ENCODE data around the gene SDHAF4.
A peak's percentile ranks its signal among the peaks of the same experiment; 100 is the strongest.
"Not testable (repeated sequence)": the region's sequence is repeated elsewhere in the genome, so short reads cannot be mapped to it uniquely, and the experiment has no call there.

Gene SDHAF4

GRCh38 chr6:70566751-70567382 lies at the start of gene SDHAF4:
TSS of gene SDHAF4 (plus strand) at chr6:70566930. CDS start at chr6:70566941, 11 bp downstream.
- peak; percentile 69 for DNase-seq

DNA sequence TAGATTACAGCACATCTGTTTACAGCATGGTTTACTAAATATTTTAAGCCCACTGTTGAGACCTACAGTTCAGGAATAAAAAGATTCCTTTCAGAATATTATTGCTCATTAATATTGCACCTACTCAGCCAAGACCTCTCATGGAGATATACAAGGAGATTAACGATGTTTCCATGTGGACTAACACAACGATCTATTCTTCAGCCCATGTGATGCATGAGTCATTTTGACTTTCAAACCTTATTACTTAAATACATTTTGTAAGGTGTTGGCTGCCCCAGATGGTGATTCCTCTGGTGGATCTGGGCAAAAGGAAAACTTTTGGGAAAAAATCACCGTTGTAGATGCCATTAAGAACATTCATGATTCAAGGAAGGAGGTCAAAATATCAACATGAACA lies 48.0 kb upstream of the SDHAF4 start:
- DNase-seq = no peak

- no peak for DNase-seq
Observed at GRCh38 chr6:70520575-70520974, 46.2 kb upstream of the SDHAF4 start.

- no peak for DNase-seq
Observed at GRCh38 chr6:70524721-70525286, 41.9 kb upstream of the SDHAF4 start.

GRCh38 chr6:70527071-70527737 lies 39.5 kb upstream of the SDHAF4 start:
- no peak for DNase-seq

DNA sequence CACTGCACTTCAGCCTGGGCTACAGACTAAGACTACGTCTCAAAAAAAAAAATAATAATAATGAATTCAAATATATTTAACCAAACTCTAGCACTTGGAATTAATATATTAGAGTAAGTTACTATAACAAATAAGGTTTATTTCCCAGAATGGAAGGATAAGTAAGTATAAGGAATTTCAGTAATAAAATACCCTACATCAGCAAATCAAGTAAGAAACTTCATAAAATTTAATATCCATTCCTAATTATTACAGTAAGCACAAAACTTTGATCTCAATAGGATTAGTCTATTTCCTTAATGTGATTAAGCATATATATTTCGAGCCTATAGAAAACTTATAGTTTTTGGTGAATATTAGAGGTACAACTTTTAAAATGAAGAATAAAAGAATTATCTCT lies 36.7 kb upstream of the SDHAF4 start:
- DNase-seq = no peak

GRCh38 chr6:70531133-70531532 lies 35.6 kb upstream of the SDHAF4 start:
- no peak for DNase-seq

DNA sequence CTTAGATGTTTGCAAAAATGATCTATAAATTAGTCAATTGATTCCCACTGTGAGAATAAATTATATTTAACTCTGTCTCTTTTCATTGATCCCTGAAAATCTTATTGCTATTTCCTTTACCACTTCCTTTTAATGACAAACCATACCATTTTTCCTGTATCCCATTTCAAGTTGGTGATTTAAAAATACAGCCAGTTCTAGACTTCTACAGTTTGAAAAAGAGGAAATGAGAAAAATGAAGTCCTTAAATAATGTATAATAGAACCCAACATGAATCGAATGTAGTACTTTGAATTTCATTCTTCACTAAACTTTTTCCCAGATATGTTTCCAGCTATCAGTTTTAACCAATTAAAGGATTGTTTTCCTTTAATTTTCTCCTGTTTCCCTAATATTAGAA lies 29.5 kb upstream of the SDHAF4 start:
- DNase-seq = no peak

DNA sequence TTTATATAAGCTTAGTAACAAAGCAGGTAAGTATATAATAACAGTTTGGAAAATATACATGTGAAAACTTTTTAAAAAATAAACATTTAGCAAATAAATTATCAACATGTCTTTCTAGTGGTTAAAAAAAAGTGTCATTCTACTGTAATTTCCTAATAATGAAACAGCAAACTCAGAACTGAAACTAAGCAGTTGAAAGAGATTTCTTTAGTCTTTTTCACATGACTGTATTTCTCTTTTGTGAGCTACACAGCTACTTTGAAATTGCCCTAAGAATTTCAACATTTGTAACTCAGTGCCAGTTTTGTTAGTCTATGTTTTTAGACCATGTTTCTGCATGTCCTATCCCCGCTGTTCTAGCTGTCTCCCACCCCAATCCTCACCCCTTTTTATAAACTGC lies 28.4 kb upstream of the SDHAF4 start:
- no peak for DNase-seq

DNA sequence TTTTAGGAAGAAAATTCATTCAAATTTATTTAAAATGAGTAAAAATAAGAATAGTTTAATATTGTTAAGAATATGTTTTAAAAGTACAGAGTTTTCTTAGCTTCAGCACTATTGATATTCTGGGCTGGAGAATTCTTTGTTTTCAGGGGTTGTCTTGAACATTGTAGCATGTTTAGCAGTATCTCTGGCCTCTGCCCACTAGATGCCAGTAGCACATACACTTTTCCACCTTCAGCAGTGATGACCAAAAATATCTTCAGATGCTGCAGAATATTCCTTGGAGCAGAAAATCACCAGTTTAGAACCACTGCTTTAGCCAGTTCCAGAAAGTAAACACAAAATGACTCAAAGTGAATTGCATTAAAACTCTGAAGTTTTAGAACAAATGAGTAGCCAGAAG lies 19.4 kb upstream of the SDHAF4 start:
- DNase-seq = no peak

DNA sequence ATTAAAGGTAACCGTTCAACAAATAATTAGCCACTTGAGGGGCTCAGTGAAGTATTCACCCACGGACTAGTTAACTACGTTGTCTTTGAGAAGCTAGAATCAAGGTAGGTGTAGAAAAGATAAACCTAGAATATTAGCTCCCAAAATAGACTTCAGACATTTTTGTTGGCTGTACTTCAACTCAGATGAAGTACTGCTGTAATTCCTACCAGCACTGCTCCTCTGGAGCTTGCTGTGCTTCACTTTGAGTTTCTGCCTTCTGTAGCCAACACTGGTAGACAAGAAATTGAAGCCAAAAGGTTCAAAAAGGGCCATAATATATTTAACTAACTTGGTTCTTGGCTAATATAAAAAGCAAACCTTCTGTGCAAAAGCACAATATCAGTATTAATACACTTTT lies 18.8 kb upstream of the SDHAF4 start:
- no peak for DNase-seq

DNA sequence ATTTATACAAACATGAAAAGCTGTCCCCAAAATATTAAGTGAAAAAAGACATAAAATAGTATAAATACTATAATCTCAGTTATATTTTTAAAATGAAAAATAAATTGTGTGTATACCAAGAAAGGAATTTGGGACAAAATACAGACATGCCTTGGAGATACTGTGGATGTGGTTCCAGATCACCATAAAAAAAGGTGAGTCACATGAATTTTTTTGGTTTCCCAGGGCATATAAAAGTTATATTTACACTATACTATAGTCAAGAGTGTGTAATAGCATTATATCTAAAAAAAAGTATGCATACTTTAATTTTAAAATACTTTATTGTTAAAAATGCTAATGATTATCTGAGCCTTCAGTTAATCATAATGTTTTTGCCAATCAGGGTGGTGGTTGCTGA lies 17.4 kb upstream of the SDHAF4 start:
- no peak for DNase-seq

GRCh38 chr6:70551566-70551965 lies 15.2 kb upstream of the SDHAF4 start:
- DNase-seq = no peak

GRCh38 chr6:70552286-70552940 lies 14.3 kb upstream of the SDHAF4 start:
- not testable (repeated sequence) for DNase-seq

DNA sequence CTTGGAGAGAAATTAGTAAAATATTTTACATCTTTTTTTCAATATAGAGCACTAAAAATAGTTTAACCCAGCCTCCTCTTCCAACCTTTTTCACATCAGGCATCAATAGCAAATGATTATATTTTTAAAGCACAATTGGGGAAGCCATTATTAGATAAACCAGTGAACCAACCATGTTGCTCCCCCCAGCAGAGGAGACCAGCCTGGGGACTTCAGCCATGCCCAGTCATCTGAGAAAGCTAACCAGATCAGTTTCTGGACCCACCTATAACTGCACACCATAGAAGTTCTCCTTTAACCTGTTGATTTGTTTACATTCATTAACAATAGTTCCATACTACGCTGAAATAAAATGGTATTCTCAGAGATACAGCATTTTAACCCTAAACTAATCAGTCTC lies 13.8 kb upstream of the SDHAF4 start:
- no peak for DNase-seq

DNA sequence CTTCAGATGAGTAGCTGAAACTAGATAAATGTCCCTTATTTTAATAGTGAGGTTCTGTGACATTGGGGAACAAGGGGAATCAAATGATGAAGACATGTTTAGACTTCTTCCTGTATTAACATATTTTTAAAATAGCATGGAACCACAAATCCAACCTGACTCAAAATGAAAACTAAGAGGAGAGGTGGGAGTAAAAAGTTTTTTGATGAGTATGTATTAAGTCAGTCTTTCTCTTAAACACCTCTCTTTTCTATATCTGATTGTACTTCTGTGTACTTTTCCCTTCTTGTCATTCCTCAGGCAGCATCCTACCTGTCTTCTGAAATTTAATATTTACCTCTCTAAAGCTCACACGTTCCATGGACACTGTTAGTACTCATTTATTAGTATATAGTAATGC lies 8.7 kb upstream of the SDHAF4 start:
- no peak for DNase-seq

- DNase-seq = not testable (repeated sequence)
Observed at GRCh38 chr6:70562401-70562800, 4.3 kb upstream of the SDHAF4 start.

GRCh38 chr6:70563530-70563929 lies 3.2 kb upstream of the SDHAF4 start:
- no peak for DNase-seq

- DNase-seq = no peak
Observed at GRCh38 chr6:70574643-70575042, 7.9 kb downstream of the SDHAF4 start.

DNA sequence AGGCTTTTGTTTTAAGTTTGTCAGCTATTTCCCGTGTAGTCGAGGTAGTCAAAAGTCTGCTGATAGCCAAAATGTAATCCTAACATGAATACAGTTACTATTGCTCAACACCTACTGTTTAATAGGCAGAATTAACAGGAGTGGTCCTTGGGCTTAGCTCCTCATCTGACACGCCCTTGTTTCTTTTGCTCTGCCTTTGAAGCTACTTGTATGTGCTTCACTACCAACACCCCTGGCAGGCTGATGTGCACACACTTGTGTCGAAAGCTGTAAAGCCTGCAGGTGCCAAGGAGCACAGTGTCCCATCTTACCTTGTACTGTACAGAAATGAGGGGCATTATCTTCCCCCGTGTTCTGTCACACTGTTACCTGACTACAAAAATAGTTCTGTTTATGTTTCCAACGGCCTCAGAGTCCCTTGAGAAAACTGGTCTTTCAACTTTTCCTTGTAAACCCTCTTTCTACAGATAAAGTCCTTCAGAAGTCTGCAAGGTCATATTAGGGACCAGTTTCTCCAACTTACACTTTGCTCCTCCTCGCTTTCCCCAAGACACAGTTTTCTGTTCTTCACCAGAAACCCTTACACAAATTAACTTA lies 9.3 kb downstream of the SDHAF4 start:
- DNase-seq = no peak

- no peak for DNase-seq
Observed at GRCh38 chr6:70586114-70586513, 19.4 kb downstream of the SDHAF4 start.

DNA sequence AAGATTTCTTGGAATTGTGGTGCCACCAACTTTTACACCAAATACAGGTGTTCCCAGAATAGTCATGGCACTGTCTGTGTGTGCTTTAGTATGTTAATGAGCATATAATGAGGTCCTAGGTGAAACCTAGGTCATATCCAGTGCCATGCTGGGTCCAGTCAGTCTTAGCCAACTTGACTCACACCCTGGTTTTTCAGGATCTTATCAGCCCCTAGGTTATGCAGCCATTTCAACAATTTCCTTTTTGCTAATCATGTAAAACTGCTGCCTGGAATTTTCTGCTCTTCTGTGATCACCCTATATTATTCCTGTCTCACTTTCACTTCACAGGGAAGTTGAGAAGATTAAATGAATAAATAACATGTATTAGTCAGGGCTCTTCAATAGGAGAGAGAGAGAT lies 23.7 kb downstream of the SDHAF4 start:
- no peak for DNase-seq

- no peak for DNase-seq
Observed at GRCh38 chr6:70592391-70593117, 25.8 kb downstream of the SDHAF4 start.
